MV-4-11 (cell line): Measurements from ENCODE around the gene CASP10.
"Not testable (repeated sequence)": the region's sequence is repeated elsewhere in the genome, so short reads cannot be mapped to it uniquely, and the experiment has no call there.

Source experiments
- DNase-seq: peaks from one replicate; lab custom pipeline; 2025; lab: John Stamatoyannopoulos, UW

CASP10 gene

DNA sequence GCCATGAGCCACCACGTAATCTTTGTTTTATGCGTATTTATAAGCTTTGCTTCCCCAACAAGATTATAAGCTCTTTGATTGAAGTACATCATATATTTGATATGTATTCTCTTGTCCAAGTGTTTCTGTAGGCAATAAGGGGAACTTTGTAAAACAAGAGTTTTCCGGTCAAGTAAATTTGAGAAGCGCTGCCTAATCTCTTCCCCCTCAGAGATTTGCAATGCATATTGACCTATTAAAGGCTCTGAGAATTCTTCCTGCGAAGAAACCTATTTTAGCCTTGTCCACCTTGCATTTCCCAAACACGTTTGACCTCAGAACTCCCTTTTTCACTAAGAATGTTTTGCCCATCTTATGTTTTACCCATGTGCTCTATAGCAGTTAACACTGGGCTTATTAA lies 26.9 kb upstream of the CASP10 start:
- DNase-seq: no peak

DNA sequence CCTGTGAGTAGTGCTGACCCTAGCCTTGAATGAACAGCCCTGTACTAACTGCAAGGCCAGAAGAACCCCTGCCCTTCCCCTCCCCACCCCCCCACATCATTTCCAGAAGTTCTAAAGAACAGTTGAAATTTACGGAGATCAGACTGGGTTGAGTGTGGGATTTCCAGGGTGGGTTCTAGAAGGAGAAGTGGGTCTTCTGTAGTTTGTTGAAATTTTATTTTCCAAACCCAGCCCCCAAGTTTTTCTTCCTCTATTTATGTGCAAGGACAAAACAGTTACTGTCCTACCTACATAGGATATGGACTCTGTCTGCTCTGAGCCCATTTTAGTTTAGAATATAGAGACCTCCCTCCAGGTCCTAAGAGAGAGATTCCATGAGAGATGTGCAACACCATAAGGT lies 26.3 kb upstream of the CASP10 start:
- DNase-seq: peak; percentile 51

DNA sequence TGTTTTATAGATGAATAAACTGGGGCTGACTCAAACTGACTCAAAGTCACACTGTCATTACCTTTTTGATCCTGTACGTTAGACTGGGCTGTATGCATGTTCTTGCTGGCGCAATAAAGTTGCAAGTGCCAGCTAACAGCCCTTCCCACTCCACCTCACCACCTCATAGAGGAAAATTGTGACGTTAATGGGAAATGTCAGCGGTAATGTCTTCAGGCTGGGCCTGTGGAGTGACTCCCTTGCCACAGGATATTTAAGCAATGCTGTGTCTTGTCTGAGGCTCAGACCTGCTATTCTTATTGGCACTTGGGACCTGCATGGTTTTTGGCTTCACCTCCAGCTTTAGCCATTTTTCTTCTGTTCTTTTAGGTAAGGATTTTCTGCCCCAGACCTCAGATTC lies 25.2 kb upstream of the CASP10 start:
- peak; percentile 88 for DNase-seq

DNA sequence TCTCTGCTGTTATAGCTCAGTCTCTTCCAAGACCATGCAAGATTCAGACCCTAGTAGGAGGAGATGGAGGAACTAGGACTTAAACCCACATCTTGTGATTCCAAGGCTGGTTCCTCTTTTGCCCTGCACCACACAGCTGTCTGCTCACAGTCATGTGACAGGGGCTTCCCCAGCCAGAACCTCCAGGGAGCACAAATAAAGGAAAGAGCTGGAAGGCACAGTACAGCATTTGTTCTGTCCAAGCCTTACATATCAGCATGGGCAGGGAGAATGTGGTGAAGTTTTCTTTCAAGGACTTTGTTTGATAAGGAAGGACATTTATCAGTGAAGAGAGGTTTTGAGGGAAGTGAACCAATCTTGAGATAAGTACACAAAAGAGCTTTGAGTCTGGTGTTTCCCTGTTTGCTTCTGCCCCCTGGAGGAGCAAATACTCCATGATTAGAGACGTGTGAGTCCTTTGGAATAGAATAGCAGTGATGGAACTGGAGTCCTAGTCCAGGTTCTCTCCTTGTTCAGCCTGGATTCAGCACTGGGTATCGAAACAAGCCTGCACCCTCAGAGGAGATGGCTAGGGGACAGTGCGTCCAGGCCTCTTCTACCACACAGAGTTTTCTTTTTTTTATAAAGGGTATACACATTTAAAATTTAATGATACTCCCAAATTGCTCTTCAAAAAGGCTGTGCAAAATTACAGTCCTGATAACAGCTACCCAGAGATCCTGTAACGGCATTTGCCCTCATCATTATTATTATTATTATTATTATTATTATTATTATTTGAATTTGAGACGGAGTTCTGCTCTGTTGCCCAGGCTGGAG lies 24.6 kb upstream of the CASP10 start:
- peak; percentile 96 for DNase-seq

DNA sequence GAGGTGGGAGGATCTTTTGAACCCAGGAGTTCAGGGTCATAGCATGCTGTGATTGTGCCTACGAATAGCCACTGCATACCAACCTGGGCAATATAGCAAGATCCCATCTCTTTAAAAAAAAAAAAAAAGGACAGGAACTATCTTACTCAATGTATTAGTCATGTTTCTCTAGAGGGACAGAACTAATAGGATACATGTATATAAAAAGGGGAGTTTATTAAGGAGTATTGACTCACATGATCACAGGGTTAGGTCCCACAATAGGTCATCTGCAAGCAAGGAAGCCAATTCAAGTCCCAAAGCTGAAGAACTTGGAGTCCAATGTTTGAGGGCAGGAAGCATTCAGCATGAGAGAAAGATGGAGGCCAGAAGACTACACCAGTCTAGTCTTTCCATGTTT lies 18.8 kb upstream of the CASP10 start:
- DNase-seq: no peak

DNA sequence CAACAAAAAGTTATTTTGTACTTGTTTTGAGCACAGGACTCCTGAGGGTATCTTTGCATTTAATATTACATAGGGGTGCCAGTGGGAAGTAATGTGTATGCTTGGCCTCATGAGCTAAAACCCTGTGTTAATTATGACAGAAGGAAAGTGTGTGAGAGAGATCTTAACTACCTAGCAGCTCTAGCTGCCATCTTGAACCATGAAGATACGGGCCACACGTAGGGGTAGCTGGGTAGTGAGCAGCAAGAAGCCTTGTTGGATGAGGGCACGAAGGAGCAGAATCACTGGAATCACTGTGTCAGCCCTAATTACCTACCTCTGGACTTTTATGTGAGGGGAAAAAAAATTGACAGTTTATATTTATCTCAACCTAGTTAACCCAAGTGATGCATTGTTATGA lies 15.4 kb upstream of the CASP10 start:
- no peak for DNase-seq

DNA sequence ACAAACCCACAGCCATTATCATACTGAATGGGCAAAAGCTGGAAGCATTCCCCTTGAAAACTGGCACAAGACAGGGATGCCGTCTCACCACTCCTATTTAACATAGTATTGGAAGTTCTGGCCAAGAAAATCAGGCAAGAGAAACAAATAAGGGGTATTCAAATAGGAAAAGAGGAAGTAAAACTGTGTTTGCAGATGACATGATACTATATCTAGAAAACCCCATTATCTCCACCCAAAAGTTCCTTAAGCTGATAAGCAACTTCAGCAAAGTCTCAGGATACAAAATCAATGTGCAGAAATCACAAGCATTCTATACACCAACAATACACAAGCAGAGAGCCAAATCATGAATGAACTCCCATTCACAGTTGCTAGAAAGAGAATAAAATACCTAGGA lies 14.4 kb upstream of the CASP10 start:
- peak; percentile 19 for DNase-seq

DNA sequence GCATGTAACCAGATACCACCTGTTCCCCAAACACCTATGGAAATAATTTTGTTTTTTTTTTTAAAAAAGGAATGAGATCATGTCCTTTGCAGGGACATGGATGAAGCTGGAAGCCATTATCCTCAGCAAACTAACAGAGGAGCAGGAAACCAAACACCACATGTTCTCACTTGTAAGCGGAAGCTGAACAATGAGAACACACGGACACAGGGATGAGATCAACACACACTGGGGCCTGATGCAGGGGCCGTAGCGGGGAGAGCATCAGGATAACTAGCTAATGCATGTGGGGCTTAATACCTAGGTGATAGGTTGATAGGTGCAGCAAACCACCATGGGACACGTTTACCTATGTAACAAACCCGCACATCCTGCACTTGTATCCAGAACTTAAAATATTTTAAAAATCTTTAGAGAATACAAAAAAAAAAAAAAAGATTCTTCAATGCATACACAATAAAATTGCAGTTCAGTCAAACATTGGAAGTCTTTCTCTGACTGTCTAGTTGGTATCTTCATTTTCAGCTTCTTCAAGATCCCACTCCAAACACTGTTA lies 11.6 kb upstream of the CASP10 start:
- DNase-seq: no peak

DNA sequence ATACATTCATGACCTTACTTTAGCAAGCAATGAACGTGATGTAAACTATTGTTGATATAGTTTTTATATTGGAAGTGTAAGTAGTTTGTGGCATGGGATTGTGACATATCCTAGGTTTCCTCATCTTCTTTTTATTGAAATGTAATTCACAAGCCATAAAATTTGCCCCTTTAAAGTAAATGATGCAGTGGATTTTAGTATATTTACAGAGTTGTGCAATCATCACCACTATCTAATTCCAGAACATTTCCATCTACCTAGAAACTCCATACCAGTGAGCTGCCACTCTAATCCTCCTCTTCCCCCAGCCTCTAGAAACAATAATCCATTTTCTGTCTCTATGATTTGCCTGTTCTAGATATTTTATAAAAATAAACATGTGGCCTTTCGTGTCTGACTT lies 10.7 kb upstream of the CASP10 start:
- DNase-seq: no peak

DNA sequence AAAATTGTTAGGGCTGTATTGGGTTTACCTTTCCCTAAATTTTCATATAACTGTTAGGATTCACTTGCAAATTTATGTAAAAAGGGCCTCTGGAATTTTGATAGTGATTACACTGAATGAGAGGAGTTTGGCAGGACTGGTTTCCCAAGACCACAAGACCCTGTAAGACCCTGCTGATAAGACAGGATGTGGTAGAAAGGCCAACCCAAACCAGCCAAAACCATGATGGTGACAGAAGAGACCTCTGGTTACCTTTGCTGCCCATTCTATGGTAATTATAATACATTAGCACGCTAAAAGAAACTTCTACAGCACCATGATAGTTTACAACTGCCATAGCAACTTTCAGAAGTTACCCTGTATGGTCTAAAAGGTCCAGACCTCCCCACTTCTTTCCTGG lies 8.3 kb upstream of the CASP10 start:
- DNase-seq: no peak

DNA sequence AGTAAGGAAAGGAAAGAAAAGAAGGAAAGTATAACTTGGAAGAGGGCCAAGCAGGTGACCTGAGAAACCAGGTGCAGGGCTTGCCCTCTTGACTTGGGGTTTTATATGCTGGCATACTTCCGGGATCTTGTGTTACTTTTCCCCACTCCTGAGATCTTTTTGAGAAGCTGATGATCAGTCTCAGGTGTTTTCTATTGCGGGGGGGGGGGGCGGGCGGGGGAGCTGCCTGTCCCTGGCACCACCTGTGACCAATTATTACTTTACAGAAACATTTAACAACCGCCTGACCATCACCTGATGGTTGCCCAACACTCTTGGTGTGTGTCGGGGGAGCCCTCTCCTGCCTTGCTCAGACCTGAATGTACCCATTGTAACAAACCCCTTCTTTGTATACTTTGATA lies 6.9 kb upstream of the CASP10 start:
- DNase-seq: no peak

DNA sequence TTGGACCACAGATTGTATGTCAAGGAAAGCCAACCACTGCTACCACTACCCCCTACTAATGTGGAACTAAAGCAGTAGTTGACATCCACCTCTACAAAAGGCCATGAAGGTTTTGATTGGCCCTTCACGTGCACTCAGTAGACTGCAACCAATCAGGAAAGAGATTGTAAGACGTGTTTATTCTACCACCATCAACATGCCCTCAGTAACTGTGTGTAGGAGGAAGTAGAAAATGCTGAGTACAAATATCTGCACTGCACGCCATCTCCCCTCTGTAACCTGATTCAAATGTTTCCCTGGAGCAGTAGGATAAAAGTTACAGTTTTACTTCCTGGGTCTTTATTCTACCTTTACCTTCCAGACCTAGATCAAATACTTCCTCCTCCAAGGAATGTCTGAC lies 2.9 kb upstream of the CASP10 start:
- DNase-seq: no peak

DNA sequence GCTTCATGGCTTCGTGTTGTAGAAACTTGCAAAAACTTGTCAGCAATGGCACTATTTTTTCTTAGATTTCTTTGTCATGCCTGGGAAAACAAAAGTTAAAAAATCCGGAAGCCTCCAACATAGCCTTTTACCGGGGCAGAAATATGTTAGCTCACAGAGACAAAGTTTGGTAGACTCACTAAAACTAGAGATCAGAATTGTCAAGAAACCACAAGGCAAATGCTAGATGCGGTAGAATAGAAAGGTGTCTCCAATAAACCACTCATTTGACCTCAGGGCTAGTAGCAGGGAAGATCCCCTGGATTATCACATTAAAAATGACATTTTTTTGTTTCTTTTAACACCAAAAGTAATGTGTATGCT lies 405 bp downstream of the CASP10 start:
- DNase-seq: no peak

DNA sequence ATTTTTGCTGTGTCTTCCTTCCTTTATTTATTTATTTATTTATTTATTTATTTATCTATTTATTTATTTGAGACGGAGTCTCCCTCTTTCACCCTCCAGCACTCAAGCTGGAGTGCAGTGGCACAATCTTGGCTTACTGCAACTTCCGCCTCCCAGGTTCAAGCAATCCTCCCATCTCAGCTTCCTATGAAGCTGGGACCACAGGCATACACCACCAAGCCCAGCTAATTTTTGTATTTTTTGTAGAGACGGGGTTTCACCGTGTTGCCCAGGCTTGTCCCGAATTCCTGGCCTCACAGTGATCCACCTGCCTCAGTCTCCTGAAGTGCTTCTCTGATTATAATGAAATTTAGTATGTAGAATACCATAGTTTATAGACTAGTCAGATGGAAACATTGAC lies 894 bp downstream of the CASP10 start:
- peak; percentile 24 for DNase-seq

DNA sequence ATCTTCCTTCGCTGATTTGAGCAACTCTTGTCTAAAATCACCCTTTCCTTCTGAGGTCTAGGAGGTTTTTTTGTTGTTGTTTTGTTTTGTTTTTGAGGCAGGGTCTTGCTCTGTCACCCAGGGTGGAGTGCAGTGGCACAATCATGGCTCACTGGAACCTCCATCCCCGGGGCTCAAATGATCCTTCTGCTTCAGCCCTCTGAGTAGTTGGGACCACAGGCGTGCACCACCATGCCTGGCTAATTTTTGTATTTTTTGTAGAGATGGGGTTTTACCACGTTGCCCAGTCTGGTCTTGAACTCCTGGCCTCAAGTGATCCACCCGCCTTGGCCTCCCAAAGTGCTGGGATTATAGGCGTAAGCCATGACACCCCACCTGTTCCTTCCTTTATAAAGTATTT lies 1.3 kb downstream of the CASP10 start:
- DNase-seq: not testable (repeated sequence)

DNA sequence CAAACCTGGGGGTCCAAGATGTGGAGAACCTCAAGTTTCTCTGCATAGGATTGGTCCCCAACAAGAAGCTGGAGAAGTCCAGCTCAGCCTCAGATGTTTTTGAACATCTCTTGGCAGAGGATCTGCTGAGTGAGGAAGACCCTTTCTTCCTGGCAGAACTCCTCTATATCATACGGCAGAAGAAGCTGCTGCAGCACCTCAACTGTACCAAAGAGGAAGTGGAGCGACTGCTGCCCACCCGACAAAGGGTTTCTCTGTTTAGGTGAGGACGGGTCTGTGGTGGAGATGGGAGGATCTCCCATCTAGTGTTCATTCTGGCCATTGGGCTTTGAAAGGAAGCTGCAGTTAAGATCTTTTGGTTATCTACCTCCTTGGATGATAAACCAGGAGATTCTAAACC lies 2.9 kb downstream of the CASP10 start:
- DNase-seq: no peak

DNA sequence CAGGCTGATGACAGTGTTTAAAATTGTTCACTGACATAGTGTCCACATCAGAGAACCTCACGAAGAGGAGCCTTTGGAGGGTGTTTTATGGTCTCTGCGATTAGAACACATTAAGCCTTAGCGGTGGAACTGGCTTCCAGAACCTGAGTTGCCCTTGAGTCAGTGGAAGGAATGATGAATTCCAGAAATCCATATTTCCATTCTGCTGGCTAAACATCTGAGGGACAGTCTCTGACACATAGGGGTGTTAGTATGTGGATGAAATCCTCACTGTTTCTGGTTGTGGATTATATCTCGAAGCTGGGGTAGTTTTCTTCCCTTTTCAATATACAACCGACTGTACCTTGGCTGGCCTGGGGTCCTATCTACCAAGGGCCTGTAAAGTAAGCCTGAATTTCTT lies 4.0 kb downstream of the CASP10 start:
- no peak for DNase-seq

DNA sequence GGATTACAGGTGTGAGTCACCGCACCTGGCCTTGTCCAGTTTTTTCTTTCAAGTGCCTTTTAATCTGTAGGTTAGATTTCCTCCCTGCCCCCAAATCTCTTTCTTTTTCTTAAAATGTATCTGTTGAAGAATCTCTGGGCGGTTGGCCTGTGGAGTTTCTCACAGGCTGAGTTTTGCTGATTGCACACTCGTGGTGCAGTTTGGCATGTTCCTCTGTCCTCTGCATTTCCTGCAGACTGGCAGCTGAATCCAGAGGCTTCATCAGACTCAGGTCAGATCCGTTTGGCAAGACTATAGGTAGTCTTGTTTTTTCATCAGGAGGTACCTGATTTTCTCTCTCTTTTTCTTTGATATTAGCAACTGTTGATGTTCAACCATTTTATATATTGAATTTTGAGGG lies 5.5 kb downstream of the CASP10 start:
- DNase-seq: no peak

DNA sequence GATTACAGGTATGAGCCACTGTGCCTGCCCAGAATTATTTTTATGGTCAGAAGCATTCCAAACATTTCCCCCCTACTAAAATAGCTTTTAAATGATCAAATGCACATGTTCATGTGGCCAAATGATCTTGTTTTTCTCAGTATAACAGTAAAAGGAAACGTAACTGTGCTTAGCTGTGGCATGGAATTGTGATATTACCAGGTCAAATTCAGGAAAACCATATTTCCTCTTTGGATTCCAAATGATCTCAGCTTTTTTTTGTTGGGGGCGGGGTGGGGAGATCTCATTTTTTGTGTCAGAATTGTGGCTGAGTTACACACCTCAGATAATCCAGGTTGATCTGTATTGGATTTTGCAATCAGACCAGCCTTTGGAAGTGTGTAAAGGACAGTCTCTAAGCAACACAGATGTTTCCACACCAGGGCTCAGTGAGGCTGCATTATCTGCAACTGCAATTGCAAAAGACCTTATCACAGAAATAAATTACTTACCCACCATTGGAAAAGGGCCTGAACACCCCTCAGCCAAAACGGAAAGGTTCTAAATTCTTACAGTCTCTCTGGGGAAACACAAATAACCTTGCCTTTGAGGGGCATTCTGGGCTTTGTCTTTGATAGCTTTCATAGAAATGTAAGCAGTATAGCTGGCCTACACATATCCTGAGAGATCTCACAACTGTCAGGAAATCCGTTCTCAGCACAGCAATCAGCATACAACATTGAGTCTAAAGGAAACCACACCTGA lies 8.4 kb downstream of the CASP10 start:
- DNase-seq: peak; percentile 77

DNA sequence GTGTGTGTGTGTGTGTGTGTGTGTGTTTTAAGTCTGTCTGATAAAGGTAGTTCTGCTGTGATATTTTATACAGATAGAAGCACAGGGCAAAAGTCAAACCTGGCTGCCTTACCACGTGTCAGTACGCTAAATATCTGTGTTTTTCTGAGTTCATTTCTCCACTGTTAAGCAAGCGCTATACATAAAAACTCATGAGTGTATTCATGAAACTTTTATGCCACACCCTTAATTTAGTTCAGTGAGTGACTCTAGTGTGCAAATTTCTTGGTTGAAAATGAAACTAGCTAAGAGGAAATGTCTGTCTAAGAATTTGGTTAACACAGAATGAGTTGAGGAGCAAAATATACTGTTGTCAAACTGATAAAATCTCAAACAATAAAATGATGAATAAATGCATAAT lies 11.2 kb downstream of the CASP10 start:
- peak; percentile 83 for DNase-seq

DNA sequence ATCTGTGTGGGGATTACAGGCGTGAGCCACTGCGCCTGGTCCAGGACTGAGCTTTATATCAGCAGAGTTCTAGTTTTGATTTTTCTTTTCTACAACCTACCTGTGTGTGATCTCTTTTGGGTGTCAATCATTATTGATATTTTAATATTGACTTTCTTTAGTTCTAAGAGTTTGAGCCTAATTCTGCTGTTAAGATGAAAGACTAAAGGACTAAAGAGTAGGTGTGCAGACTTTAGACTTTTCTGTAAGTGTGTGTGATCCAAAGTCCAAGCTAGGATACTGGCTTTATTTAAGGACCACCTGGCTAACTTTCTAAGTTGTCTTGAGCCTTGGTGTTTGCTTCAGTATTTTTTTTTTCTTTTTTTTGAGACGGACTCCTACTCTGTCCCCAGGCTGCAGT lies 12.4 kb downstream of the CASP10 start:
- DNase-seq: no peak

DNA sequence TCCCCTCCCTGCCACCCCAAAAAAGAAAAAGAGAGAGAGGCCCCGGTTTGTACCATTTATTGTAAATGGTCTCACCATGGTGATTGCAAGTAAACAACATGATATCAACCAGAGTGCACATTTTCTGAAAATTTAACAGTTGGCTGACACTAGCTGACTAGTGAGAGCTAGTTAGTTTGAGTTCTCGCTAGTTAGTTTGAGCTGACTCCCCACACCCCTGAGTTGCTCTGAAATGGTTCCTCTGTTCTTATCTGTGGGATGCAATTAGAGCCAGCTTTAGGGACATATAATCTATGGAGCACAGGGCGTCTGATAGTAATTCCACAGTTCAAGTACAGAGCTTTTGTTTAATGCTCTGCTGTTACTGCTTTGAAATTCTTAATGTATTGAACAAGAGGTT lies 13.1 kb downstream of the CASP10 start:
- no peak for DNase-seq

DNA sequence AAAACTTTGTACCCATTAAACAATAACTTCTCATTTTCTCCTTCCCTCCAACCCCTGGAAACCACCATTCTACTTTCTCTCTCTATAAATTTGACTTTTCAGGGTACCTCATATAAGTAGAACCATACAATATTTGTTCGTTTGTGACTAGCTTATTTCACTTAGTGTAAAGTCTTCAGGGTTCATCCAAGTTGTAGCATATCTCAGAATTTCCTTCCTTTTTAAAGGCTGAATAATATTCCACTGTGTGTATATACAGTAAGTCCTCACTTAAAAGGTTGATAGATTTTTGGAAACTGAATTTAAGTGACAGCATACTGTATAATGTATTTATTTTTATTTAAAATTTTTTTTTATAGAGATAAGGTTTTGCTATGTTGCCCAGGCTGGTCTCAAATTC lies 13.9 kb downstream of the CASP10 start:
- no peak for DNase-seq
